HepG2 (cell line): Measurements from ENCODE around the gene PASK. TPM values are rescaled to one million over a fixed set of nuclear protein-coding genes. Genes with fewer than 3 reads are reported as not detected.
A peak's percentile ranks its signal among the peaks of the same experiment; 100 is the strongest.

Experiments
- CSRNP2 ChIP-seq: sonication (generic); formaldehyde crosslinking; conservative IDR thresholded peaks from 2 replicates; pipeline ENCODE4 v1.8.0; 2022; ENCODE audit warnings: low read depth, missing genetic modification reagents
- ESRRA ChIP-seq: sonication (generic); formaldehyde crosslinking; IDR thresholded peaks from 2 replicates; pipeline ENCODE4 v1.5.1; 2020; ENCODE audit warnings: mild to moderate bottlenecking, low read depth, missing genetic modification reagents
- GMEB2 ChIP-seq: IDR thresholded peaks from 2 replicates; pipeline ENCODE4 v1.6.1; 2016; ENCODE audit warnings: missing biosample characterization, missing genetic modification reagents, low read depth
- HINFP ChIP-seq: sonication (generic); formaldehyde crosslinking; IDR thresholded peaks from 2 replicates; pipeline ENCODE4 v1.4.0; 2020; ENCODE audit warnings: low read depth, mild to moderate bottlenecking, missing genetic modification reagents
- KAT7 ChIP-seq: IDR thresholded peaks from 2 replicates; pipeline ENCODE4 v1.6.1; 2018; ENCODE audit warnings: borderline replicate concordance, missing compliant biosample characterization
- MBD4 ChIP-seq: IDR thresholded peaks from 2 replicates; pipeline ENCODE4 v1.6.1; 2012; ENCODE audit warnings: low read length, inconsistent platforms, borderline replicate concordance
- MEF2D ChIP-seq: sonication (generic); formaldehyde crosslinking; IDR thresholded peaks from 2 replicates; pipeline ENCODE4 v1.5.1; 2020; ENCODE audit warnings: mild to moderate bottlenecking, missing genetic modification reagents
- MXD3 ChIP-seq: IDR thresholded peaks from 2 replicates; pipeline ENCODE4 v1.6.1; 2016; ENCODE audit warnings: mild to moderate bottlenecking, missing biosample characterization, missing genetic modification reagents
- TCF12 ChIP-seq, 2 experiments: fragments of 450-650 bp in 1 of 2; sonication (generic) in 1 of 2; formaldehyde crosslinking in 1 of 2; IDR thresholded peaks; 2 replicates each; pipeline versions ENCODE4 v1.6.1 to v1.8.0; 2017 to 2022; ENCODE audit warnings: antibody characterized with exemption in 1 of 2, mild to moderate bottlenecking in 1 of 2, missing genetic modification reagents in 1 of 2, moderate library complexity in 1 of 2
- TFE3 ChIP-seq: IDR thresholded peaks from 2 replicates; pipeline ENCODE4 v1.6.1; 2016
- ZNF367 ChIP-seq: sonication (generic); formaldehyde crosslinking; IDR thresholded peaks from 2 replicates; pipeline ENCODE4 v1.4.0; 2020; ENCODE audit warnings: missing genetic modification reagents, borderline replicate concordance
- ZNF598 ChIP-seq: sonication (generic); formaldehyde crosslinking; IDR thresholded peaks from 2 replicates; pipeline ENCODE4 v1.5.1; 2020; ENCODE audit warnings: mild to moderate bottlenecking, missing genetic modification reagents, borderline replicate concordance
- ZNF609 ChIP-seq: sonication (generic); formaldehyde crosslinking; IDR thresholded peaks from 2 replicates; pipeline ENCODE4 v1.4.0; 2020; ENCODE audit warnings: mild to moderate bottlenecking, missing genetic modification reagents, borderline replicate concordance
- ZNF678 ChIP-seq: sonication (generic); formaldehyde crosslinking; IDR thresholded peaks from 2 replicates; pipeline ENCODE4 v1.4.0; 2020; ENCODE audit warnings: mild to moderate bottlenecking, missing genetic modification reagents
- ZNF747 ChIP-seq: sonication (generic); formaldehyde crosslinking; IDR thresholded peaks from 2 replicates; pipeline ENCODE4 v1.8.1; 2023; ENCODE audit warnings: missing genetic modification reagents, mild to moderate bottlenecking, borderline replicate concordance
- ZNF788 ChIP-seq: sonication (generic); formaldehyde crosslinking; IDR thresholded peaks from 2 replicates; pipeline ENCODE4 v1.5.0; 2020; ENCODE audit warnings: mild to moderate bottlenecking, missing genetic modification reagents, borderline replicate concordance
- ZNF891 ChIP-seq: sonication (generic); formaldehyde crosslinking; IDR thresholded peaks from 2 replicates; pipeline ENCODE4 v1.5.0; 2020; ENCODE audit warnings: mild to moderate bottlenecking, missing genetic modification reagents
- polyA plus RNA-seq, 8 experiments: library from polyadenylated mRNA; depleted of rRNA in 3 of 8; stranded (reverse) in 7 of 8; unstranded in 1 of 8; fragments of >200 nt; fragmentation: Illumina TruSeq in 4 of 8; extraction: Trizol in 4 of 8; gene quantifications; 2 replicates each; pipeline versions ENCODE4 v1.2.1 to v1.2.3, GENCODE V29; 2011 to 2016; ENCODE audit warnings: low read depth in 4 of 8, missing spikeins in 1 of 8, mixed read lengths in 1 of 8; ENCODE audit not compliant: insufficient read depth in 1 of 8
- total RNA-seq, 5 experiments: library from RNA; depleted of rRNA; stranded (reverse); fragments of >200 nt; fragmentation: Illumina TruSeq; extraction: Trizol; gene quantifications; 2 replicates each; pipeline ENCODE4 v1.2.3, GENCODE V29; 2016; ENCODE audit warnings: low read depth in 1 of 5

Gene PASK
- total and polyA plus RNA-seq, 2 of the 13 experiments (the other 11 are each of a cell fraction or from before 2014, with no cell fraction given): 6.9 to 17.0 TPM

- TF ChIP-seq ZNF788 (peak; percentile 14; the same call in 1 of the 2 replicates), ZNF609 (CRISPR knock-in tag) (0 out of 2 replicates have a peak, but pooled peaks have one; percentile 28), TCF12 (IDR thresholded peaks at IDR 0.05) (no peak), TCF12 (CRISPR knock-in tag; IDR thresholded peaks at IDR 0.05) (peak; percentile 2; the same call in 1 of the 2 replicates), ZNF598 (CRISPR knock-in tag) (peak; percentile 74; the same call in 1 of the 2 replicates), MBD4 (no peak), KAT7 (CRISPR knock-in tag) (peak; percentile 27; the same call in 1 of the 2 replicates), TFE3 (CRISPR knock-in tag) (no peak), GMEB2 (CRISPR knock-in tag) (no peak), HINFP (CRISPR knock-in tag) (peak; percentile 86; the same call in 1 of the 2 replicates), MEF2D (0 out of 2 replicates have a peak, but pooled peaks have one; percentile 23), ZNF747 (0 out of 2 replicates have a peak, but pooled peaks have one; percentile 2), ESRRA (CRISPR knock-in tag) (peak; percentile 21; the same call in 1 of the 2 replicates), ZNF891 (CRISPR knock-in tag) (peak; percentile 75), ZNF367 (CRISPR knock-in tag) (0 out of 2 replicates have a peak, but pooled peaks have one; percentile 63), MXD3 (CRISPR knock-in tag) (peak; percentile 15; the same call in 1 of the 2 replicates), ZNF678 (CRISPR knock-in tag) (0 out of 2 replicates have a peak, but pooled peaks have one; percentile 67), CSRNP2 (CRISPR knock-in tag) (no peak)
Measured at GRCh38 chr2:241149675-241149924, 328 bp upstream of the PASK start (continued).
